DMS114 treated with DMSO at 0.1 percent for 48 hours (cell line): Measurements from ENCODE around the gene CTDP1.
"Not testable (repeated sequence)": the region's sequence is repeated elsewhere in the genome, so short reads cannot be mapped to it uniquely, and the experiment has no call there.

Source experiments
- DNase-seq: peaks from one replicate; lab custom pipeline; 2025; ENCODE audit not compliant: unreplicated experiment; lab: John Stamatoyannopoulos, UW

CTDP1 gene

GRCh38 chr18:79697178-79697577 lies 17.6 kb downstream of the CTDP1 start:
- DNase-seq = no peak

DNA sequence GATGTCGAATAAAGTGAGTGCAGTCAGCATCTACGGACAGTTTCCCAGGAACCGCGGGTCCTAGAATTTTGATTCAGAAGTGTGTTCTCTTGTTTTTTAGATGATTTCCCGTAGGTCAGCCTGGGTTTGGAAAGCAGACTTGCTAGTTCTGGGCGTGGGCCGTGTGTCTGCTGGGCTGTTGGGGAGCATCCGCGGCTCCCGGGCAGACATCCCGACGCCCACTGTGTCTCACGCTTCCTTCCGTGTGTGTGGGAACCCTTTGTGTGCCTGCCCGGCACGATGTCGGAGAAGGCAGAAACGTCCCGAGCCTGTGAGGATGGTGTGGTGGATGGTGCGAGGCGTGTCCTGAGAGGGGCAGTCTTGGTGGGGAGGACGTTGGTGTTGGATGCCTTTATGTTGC lies 18.4 kb downstream of the CTDP1 start:
- DNase-seq = no peak

DNA sequence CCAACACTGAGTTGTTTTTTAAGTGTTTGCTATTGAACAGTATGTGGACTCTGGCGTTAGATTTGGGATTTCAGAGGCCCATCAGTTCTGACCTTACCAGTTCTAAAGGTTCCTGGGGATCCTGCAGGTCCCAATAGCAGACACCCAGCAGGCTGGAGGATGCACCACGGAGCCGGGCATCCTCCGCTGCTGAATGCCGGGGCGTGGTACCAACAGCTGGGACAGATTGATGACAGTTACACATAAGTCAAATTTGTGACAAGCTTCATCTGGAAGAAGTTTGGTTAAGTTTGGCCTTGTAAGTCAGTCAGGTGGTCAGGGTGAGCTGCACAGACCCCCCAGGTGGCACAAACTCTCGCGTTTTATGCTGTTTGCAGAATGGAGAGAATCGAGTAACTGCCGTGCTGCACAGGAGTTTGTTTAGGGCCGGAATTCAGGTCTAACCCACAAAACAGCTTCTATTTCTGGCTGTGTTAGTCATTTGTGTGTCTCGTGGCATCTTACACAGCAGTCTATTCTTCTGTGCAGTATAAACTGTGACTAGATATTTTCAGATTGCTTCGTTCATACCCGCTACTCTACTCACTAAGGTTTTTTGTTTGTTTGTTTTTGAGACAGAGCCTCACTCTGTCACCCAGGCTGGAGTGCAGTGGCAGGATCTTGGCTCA lies 19.2 kb downstream of the CTDP1 start:
- DNase-seq = no peak

DNA sequence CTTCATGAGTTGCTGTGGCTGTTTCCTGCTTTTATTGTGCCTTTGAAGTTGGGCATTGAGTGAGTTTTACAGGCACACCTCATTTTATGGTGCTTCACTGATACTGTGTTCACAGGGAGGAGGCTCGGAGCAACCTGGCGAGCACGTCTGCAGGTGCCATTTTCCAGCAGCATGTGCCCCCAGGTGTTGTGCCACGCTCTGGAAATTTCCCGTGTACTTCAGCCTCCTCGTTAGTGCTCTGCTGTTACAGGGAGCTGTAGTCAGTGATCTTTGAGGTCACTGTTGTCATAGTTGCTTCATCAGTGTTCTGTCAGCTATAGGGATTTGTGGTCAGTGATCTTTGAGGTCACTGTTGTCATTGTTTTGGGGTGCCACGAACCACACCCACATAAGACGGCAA lies 20.1 kb downstream of the CTDP1 start:
- DNase-seq = no peak

- no peak for DNase-seq
Measured at GRCh38 chr18:79702906-79703305, 23.3 kb downstream of the CTDP1 start.

DNA sequence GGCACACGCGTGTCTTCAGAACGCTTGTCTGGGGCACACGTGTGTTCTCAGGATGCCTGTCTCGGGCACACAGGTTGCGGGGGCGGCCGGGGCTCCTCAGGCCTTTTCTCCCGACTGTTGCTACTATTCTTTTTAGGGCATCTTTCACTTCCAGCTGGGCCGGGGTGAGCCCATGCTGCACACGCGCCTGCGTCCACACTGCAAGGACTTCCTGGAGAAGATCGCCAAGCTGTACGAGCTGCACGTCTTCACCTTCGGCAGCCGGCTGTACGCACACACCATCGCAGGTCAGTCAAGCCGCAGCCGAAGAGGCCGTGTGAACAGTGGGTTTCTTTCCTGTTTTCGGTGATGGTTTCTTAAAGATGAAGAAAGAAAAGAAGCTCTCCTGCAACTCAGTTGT lies 25.0 kb downstream of the CTDP1 start:
- no peak for DNase-seq

GRCh38 chr18:79705272-79705671 lies 25.7 kb downstream of the CTDP1 start:
- no peak for DNase-seq

DNA sequence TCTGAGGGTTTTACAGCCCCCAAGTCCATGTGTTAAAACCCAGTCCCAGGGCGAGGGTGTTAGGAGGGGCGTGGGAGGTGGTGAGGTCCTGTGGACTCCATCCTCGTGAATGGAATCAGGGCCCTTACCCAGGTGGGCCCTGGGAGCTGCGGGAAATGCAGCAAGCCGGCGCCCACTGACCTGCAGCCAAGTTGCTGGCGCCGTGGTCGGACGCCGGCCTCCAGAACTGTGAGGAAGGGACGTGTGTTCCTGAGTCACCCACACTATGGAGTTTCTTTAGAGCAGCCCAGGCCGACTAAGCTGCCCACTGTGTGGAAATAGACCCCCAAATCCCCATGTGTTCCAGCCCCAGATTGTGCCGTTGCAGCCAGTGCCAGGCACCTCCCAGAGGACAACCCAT lies 26.4 kb downstream of the CTDP1 start:
- DNase-seq = no peak

DNA sequence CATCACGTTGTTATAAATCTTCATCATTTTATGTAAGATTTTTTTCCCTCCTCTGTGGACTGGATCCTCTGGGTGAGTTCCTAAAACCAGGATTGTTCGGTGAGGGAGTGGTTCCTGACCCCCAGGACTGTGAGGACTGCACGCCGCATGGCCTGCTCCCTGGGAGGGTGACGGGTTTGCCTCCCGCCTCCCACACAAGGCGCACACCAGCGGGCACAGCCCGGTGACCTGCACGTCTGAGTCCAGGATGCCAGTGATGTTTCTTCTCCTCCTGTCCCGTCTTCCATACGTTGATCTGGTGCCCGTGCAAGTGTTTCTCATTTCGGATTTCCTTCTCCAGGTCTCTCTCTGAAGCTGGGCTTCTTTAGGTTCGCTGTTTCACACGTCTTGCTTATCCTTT lies 27.1 kb downstream of the CTDP1 start:
- no peak for DNase-seq

- no peak for DNase-seq
Measured at GRCh38 chr18:79707239-79707638, 27.6 kb downstream of the CTDP1 start.

GRCh38 chr18:79707671-79708070 lies 28.1 kb downstream of the CTDP1 start:
- no peak for DNase-seq

- no peak for DNase-seq
Measured at GRCh38 chr18:79708412-79708811, 28.8 kb downstream of the CTDP1 start.

DNA sequence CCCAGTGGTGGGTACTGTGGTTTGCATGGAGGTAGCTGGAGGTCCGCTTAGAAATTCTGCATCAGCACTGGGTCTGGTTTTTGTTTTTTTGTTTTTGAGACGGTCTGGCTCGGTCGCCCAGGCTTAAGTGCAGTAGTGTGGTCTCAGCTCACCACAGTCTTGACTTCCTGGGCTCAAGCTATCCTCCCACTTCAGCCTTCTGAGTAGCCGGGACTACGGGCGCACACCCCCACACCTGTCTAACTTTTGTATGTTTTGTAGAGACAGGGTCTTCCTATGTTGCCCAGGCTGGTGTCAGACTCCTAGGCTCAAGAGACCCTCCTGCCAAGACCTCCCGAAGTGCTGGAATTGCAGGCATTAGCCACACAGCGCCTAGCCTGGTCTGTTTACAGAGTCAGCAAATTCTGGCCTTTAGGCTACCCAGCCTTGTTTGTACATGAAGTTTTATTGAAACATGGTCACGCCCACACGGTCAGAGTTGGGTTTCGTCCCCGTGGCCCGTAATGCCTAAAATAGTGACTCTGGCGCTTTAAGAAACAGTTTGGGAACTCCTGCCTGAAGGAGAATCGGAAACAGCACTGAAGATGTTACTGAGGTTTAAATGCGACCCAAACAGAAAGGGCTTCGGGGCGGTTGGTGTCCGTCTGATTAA lies 32.7 kb downstream of the CTDP1 start:
- no peak for DNase-seq

DNA sequence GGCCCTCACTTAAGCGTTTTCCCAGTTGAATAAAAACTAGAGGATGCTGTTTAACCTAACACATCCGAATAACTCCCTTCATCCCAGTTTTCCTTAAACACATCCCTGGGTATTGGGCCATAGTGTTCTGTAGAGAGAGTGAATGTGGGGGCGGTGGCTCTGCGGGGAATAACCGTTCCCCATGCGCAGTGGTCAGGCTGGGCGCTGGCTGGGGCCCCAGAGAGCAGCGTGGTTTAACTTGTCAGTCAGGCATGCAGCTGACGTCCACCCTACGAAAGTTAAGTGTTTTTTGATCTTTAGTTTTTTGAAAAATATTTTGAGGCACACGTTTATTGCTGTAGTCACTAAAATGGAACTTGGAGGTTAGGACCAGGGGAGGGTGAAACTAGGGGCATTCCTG lies 33.7 kb downstream of the CTDP1 start:
- DNase-seq = no peak

GRCh38 chr18:79714531-79715240 lies 35.1 kb downstream of the CTDP1 start:
- no peak for DNase-seq

GRCh38 chr18:79715280-79715679 lies 35.7 kb downstream of the CTDP1 start:
- no peak for DNase-seq

- DNase-seq = no peak
Measured at GRCh38 chr18:79717059-79717458, 37.5 kb downstream of the CTDP1 start.

- no peak for DNase-seq
Measured at GRCh38 chr18:79717555-79718074, 38.0 kb downstream of the CTDP1 start.

- no peak for DNase-seq
Measured at GRCh38 chr18:79718126-79718525, 38.5 kb downstream of the CTDP1 start.

DNA sequence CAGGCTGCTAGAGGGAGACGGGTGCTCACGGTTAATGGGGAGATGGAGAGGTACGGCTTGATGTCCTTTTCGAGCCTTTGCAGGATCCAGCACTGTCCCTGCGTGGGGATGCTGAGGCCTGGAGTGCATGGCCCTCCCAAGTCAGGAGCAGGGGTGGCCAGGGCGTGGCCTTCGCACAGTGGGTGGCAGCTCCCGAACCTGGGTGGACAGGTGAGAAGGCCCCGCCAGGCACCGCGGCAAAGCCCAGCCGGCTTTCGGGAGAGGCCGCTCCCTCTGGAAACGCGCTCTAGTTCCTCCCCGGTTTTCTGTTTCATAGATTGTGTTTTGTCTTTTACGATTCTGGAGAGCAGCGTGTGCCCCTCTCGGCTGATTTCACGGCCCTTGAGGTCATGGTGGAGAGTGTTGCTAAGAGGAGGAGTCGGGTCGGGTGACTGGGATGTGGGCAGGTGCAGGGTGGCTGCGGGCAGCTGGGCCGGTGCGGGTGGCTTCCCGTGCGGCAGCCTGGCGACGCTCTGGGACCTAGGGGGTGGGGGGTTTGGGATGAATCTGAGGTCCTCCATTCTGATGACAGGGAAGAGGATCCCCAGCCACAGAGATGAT lies 39.4 kb downstream of the CTDP1 start:
- DNase-seq = no peak

DNA sequence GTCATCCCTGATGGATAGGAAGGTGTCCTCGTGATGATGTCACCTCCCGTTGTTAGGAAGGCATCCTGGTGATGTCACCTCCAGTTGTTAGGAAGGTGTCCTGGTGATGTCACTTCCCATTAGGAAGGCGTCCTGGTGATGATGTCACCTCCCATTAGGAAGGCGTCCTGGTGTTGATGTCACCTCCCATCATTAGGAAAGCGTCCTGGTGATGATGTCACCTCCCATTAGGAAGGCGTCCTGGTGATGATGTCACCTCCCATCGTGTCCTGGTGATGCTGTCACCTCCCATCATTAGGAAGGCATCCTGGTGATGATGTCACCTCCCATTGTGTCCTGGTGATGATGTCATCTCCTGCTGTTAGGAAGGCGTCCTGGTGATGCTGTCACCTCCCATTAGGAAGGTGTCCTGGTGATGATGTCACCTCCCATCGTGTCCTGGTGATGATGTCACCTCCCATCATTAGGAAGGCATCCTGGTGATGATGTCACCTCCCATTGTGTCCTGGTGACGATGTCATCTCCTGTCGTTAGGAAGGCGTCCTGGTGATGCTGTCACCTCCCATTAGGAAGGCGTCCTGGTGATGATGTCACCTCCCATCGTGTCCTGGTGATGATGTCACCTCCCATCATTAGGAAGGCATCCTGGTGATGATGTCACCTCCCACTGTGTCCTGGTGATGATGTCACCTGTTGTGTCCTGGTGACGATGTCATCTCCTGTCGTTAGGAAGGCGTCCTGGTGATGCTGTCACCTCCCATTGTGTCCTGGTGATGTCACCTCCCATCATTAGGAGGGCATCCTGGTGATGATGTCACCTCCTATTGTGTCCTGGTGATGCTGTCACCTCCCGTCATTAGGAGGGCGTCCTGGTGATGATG lies 40.1 kb downstream of the CTDP1 start:
- not testable (repeated sequence) for DNase-seq
